ENCODE data around the gene FAM149A. TPM values are rescaled to one million over a fixed set of nuclear protein-coding genes. Genes with fewer than 3 reads are reported as not detected.

Gene FAM149A
- total and polyA plus RNA-seq, 2 donors (not counting 3 experiments of a cell fraction or from before 2014, with no cell fraction given), result 0.08 to 0.20 TPM

DNA sequence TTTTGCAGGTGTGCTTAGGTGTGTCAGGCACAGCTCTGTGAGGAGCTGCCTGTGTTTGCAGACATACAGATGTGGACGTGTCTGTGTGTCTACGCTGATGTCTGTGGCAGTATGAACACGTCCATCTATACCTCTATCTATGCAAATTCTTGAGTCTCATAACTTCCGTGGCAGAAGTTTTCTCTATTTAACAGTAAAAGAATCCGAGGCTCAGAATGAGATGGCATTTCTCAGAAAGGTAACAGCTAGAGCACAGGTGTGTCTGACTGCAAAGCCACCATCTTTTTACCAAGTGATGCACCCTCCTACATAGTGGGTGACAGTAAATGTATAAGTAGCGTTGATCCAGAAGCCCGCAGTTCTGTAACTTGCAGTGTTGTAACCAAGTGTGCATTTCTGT lies 47.0 kb downstream of the FAM149A start:
- Histone ChIP-seq H2AFZ (ENCODE audit: low read depth, low read length) (no peak overlapping the region), H3K9me1 (replicated peaks; ENCODE audit: control insufficient read depth, extremely low read depth, insufficient read depth, low read length) (no peaks in the 10 kb centered on the region), H3K4me3 (replicated peaks in 1 of 3; ENCODE audit: insufficient read depth in 1 of 3, low read depth in 1 of 3, low read length in 3 of 3) (no peak overlapping the region), H3K27ac (ENCODE audit: insufficient read depth, low read depth, low read length) (no peak overlapping the region), H3K79me2 (ENCODE audit: control insufficient read depth, insufficient read depth, low read length) (no peaks in the 10 kb centered on the region), H3K9ac (replicated peaks; ENCODE audit: extremely low read depth, insufficient read depth, low read length) (no peak overlapping the region), H3K4me1 (ENCODE audit: control insufficient read depth, extremely low read depth, insufficient read depth, low read length) (no peaks in the 10 kb centered on the region), H3K36me3 (ENCODE audit: control insufficient read depth in 2 of 2, extremely low read depth in 1 of 2, insufficient read depth in 2 of 2, low read length in 2 of 2) (no peaks in the 10 kb centered on the region), H3K27me3 (ENCODE audit: control insufficient read depth in 2 of 2, insufficient read depth in 2 of 2, low read length in 2 of 2) (peaks cover under 1 to 5% of the 10 kb centered on the region in 2 experiments), H3K4me2 (ENCODE audit: insufficient read depth, low read length) (no peak overlapping the region), H3K9me3 (replicated peaks; ENCODE audit: control insufficient read depth, insufficient read depth, low read length) (no peaks in the 10 kb centered on the region), H4K20me1 (replicated peaks; ENCODE audit: control insufficient read depth, extremely low read depth, insufficient read depth, low read length) (no peaks in the 10 kb centered on the region)
- dilution Hi-C loops (cut with MboI; ENCODE audit: extremely low pct_ligation_motif_present, low sequenced_read_pairs) (no loop called here), intact Hi-C loops (cut with micrococcal nuclease) (no loop called here)
- FAIRE-seq, result no peak
- ChIA-PET CTCF (interaction anchor here (1.4 kb wide), 1 partner anchor 18 kb away, joined by 3 read pairs; no protein-coding TSS in a partner anchor), POLR2A (no interaction called here)
- TF ChIP-seq POLR2A (IDR thresholded peaks at IDR 0.05; ENCODE audit: low read depth, low read length), result no peak
- TF ChIP-seq GATA2 (IDR thresholded peaks at IDR 0.05; ENCODE audit: insufficient read depth, insufficient read length, low read depth, low read length), result no peak
- TF ChIP-seq FOS (IDR thresholded peaks at IDR 0.05; ENCODE audit: borderline replicate concordance, insufficient read depth, low read length), result no peak
- TF ChIP-seq, protein P1, sequence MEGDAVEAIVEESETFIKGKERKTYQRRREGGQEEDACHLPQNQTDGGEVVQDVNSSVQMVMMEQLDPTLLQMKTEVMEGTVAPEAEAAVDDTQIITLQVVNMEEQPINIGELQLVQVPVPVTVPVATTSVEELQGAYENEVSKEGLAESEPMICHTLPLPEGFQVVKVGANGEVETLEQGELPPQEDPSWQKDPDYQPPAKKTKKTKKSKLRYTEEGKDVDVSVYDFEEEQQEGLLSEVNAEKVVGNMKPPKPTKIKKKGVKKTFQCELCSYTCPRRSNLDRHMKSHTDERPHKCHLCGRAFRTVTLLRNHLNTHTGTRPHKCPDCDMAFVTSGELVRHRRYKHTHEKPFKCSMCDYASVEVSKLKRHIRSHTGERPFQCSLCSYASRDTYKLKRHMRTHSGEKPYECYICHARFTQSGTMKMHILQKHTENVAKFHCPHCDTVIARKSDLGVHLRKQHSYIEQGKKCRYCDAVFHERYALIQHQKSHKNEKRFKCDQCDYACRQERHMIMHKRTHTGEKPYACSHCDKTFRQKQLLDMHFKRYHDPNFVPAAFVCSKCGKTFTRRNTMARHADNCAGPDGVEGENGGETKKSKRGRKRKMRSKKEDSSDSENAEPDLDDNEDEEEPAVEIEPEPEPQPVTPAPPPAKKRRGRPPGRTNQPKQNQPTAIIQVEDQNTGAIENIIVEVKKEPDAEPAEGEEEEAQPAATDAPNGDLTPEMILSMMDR (IDR thresholded peaks at IDR 0.05; ENCODE audit: extremely low read depth in 1 of 2, insufficient read depth in 1 of 2, low read depth in 1 of 2, low read length in 2 of 2), result no peak
- TF ChIP-seq, protein P2, sequence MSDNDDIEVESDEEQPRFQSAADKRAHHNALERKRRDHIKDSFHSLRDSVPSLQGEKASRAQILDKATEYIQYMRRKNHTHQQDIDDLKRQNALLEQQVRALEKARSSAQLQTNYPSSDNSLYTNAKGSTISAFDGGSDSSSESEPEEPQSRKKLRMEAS (IDR thresholded peaks at IDR 0.05; ENCODE audit: insufficient read depth, insufficient read length), result no peak
- TF ChIP-seq JUN (IDR thresholded peaks at IDR 0.05; ENCODE audit: borderline replicate concordance, insufficient read depth, insufficient read length, low read depth), result no peak
- TF ChIP-seq POLR2AphosphoS5 (IDR thresholded peaks at IDR 0.05; ENCODE audit: insufficient read depth, low read depth, low read length), result no peak
- no peak for TF ChIP-seq MYC (IDR thresholded peaks at IDR 0.05; ENCODE audit: low read depth, low read length)
- no peak for TF ChIP-seq EZH2 (IDR thresholded peaks at IDR 0.05; ENCODE audit: borderline replicate concordance, low read depth, low read length, severe bottlenecking)
- no peak for DNase-seq (ENCODE audit: low read depth, low spot score)
- no TSS peak for BruUV-seq (replicated peaks)

Data from endothelial cell of umbilical vein (primary cell).